Peyer's patch (tissue), 4 donors: ENCODE results near the gene ZBTB49. TPM values are rescaled to one million over a fixed set of nuclear protein-coding genes. Genes with fewer than 3 reads are reported as not detected.

ENCODE experiments used
- DNase-seq, 3 donors: peaks; one replicate each; pipeline ENCODE4 v3.0.0-alpha.2; 2017 to 2019
- H3K27ac ChIP-seq, 4 donors: fragments of 200-600 bp; sonication (generic); one replicate each; pipeline ENCODE4 v1.5.1; 2016 to 2019
- H3K27me3 ChIP-seq, 2 donors: fragments of 200-600 bp; sonication (generic); one replicate each; pipeline ENCODE4 v1.5.1; 2019
- H3K36me3 ChIP-seq, 3 donors: fragments of 200-600 bp; sonication (generic); one replicate each; pipeline ENCODE4 v1.5.1; 2016 to 2019
- H3K4me1 ChIP-seq, 4 donors: fragments of 200-600 bp; sonication (generic); one replicate each; pipeline ENCODE4 v1.5.1; 2016 to 2019
- H3K4me3 ChIP-seq, 4 donors: fragments of 200-600 bp; sonication (generic); 1 replicate in 3 of 4; 2 replicates in 1 of 4; pipeline ENCODE4 v1.5.1; 2016 to 2019; ENCODE audit warnings: mild to moderate bottlenecking in 1 of 4
- H3K9me3 ChIP-seq, 4 donors: fragments of 200-600 bp; sonication (generic); one replicate each; pipeline ENCODE4 v1.5.1; 2016 to 2019; ENCODE audit warnings: mild to moderate bottlenecking in 1 of 4
- POLR2A ChIP-seq, 2 donors: fragments of 450-650 bp; IDR thresholded peaks; one replicate each; pipeline ENCODE4 v1.5.1; 2017; ENCODE audit warnings: antibody characterized with exemption in 2 of 2, mild to moderate bottlenecking in 2 of 2, moderate library complexity in 2 of 2
- total RNA-seq, 4 donors: library from RNA; depleted of rRNA; stranded (reverse); fragments of >200 nt; gene quantifications; one replicate each; pipeline ENCODE4 v1.1.0, GENCODE V29; 2016
- TF ChIP-seq, protein P1 (sequence below), 6 experiments: fragments of 450-650 bp in 4 of 6; fragments of 200-600 bp in 2 of 6; sonication (generic) in 1 of 6; IDR thresholded peaks; one replicate each; pipeline ENCODE4 v1.5.1; 2017 to 2019; ENCODE audit warnings: antibody characterized with exemption in 6 of 6, mild to moderate bottlenecking in 3 of 6, moderate library complexity in 1 of 6

Gene ZBTB49
- total RNA-seq, 4 donors from 2014 or later = 3.3 to 17.0 (median 11.7) TPM

- TF ChIP-seq, protein P1, sequence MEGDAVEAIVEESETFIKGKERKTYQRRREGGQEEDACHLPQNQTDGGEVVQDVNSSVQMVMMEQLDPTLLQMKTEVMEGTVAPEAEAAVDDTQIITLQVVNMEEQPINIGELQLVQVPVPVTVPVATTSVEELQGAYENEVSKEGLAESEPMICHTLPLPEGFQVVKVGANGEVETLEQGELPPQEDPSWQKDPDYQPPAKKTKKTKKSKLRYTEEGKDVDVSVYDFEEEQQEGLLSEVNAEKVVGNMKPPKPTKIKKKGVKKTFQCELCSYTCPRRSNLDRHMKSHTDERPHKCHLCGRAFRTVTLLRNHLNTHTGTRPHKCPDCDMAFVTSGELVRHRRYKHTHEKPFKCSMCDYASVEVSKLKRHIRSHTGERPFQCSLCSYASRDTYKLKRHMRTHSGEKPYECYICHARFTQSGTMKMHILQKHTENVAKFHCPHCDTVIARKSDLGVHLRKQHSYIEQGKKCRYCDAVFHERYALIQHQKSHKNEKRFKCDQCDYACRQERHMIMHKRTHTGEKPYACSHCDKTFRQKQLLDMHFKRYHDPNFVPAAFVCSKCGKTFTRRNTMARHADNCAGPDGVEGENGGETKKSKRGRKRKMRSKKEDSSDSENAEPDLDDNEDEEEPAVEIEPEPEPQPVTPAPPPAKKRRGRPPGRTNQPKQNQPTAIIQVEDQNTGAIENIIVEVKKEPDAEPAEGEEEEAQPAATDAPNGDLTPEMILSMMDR (IDR thresholded peaks at IDR 0.05) = no peak
- TF ChIP-seq POLR2A (IDR thresholded peaks at IDR 0.05) = no peak
Observed at GRCh38 chr4:4320951-4321714, 31.1 kb downstream of the ZBTB49 start.

DNA sequence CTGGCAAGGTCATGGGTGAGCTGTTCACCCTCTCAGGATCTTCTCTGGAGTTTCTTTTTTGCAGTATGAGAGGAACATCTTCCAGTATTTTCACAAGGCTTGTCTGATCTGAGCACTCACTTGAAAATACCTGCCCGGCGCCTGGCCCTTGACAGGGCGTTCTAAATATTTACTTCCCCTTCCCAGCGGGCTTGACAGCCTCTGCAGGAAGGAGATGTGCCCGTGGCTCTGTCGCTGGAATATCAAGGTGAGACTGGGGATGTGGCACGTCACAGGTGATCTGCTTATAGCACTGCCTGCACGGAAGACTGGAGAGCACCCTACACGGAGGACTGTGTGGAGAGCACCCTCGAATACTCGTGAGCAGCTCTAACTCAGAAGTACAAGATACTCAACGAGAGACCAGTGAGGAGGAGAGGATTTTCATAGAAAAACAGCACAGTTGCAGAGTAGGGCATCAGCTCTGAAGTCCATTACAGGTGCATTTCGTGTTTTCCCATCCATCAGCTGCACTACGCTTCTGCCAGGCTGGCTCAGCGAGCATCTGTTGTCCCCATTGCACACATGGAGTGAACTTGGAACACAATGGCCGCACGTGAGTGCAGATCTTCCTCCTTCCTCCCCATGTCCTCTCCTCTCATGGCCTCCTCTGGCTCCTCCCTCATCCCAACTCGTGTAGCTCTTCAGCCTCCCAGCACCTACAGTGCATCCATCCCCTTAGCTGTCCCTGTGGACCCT lies 32.1 kb downstream of the ZBTB49 start:
- Histone ChIP-seq H3K4me3 (no peak overlapping the region), H3K4me1 (no peaks in the 10 kb centered on the region), H3K27ac (no peak overlapping the region), H3K36me3 (peaks cover 0 to 34% (median 0%) of the 10 kb centered on the region in 3 donors), H3K9me3 (no peaks in the 10 kb centered on the region), H3K27me3 (no peaks in the 10 kb centered on the region)
- peak in 2 of 3 donors; percentile 4 to 8 for DNase-seq
- TF ChIP-seq, protein P1 (IDR thresholded peaks at IDR 0.05) = no peak
- TF ChIP-seq POLR2A (IDR thresholded peaks at IDR 0.05) = no peak

More at GRCh38 chr4:4320951-4321714, 31.1 kb downstream of the ZBTB49 start:
- Histone ChIP-seq H3K27ac (no peak overlapping the region), H3K36me3 (peaks cover 0 to 39% (median 0%) of the 10 kb centered on the region in 3 donors), H3K27me3 (no peaks in the 10 kb centered on the region), H3K9me3 (no peaks in the 10 kb centered on the region), H3K4me3 (no peak overlapping the region), H3K4me1 (no peaks in the 10 kb centered on the region)
- peak in 2 of 3 donors; percentile 6 to 27 for DNase-seq

DNA sequence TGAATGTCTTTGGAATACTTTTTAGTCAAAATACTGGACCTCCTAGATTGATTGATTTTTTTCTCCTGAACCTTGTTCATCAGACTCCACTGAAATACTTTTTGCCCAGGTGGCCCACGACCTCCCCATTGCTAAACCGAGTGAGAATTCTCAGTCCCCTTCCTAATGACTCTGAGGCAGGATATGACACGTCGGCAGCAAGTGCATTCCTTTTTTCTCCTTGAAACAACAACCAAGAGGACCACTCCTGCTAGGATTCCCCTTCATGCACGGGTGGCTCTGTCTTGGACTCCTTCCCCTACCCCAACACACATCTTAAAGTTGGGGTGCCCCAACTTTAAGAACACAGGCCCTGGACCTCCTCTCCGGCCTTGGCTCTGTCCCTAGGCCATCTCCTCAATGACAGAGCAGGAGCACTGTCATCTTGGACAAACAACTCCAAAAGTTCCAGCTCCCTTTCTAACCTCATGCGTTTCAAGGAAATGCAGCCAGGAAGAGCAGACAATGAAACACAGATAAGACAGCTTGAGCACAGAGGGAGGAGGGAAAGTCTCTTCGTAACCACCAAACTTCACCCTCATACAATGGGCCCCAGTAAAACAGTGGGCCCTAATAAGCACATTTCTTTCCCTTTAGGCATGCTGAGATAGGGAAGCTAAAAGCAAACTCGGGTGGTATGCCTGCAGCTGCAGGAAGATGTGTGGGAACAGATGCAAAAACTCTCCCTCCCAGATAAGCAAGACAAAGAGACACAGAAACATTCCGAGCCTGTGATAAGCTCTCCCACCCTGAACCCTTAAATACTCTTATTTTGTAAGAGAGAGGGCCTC lies 33.9 kb downstream of the ZBTB49 start:
- Histone ChIP-seq H3K36me3 (peaks cover 0 to 21% (median 0%) of the 10 kb centered on the region in 3 donors), H3K27me3 (no peaks in the 10 kb centered on the region), H3K9me3 (no peaks in the 10 kb centered on the region), H3K4me1 (no peaks in the 10 kb centered on the region), H3K27ac (no peak overlapping the region), H3K4me3 (no peak overlapping the region)
- DNase-seq = peak in 2 of 3 donors; percentile 8 to 9
- TF ChIP-seq POLR2A (IDR thresholded peaks at IDR 0.05) = no peak
- TF ChIP-seq, protein P1 (IDR thresholded peaks at IDR 0.05) = no peak

GRCh38 chr4:4325321-4325720 lies 35.3 kb downstream of the ZBTB49 start:
- Histone ChIP-seq H3K4me3 (no peak overlapping the region), H3K27me3 (no peaks in the 10 kb centered on the region), H3K36me3 (peaks cover 0 to 18% (median 0%) of the 10 kb centered on the region in 3 donors), H3K4me1 (no peaks in the 10 kb centered on the region), H3K27ac (no peak overlapping the region), H3K9me3 (no peaks in the 10 kb centered on the region)
- TF ChIP-seq, protein P1 (IDR thresholded peaks at IDR 0.05) = no peak
- no peak for TF ChIP-seq POLR2A (IDR thresholded peaks at IDR 0.05)
- peak in 1 of 3 donors; percentile 17 for DNase-seq

- H3K36me3 ChIP-seq = peaks cover 0 to 10% (median 0%) of the 10 kb centered on the region in 3 donors
- no peak overlapping the region for H3K4me3 ChIP-seq
- H3K4me1 ChIP-seq = no peaks in the 10 kb centered on the region
- peak in 2 of 3 donors; percentile 10 for DNase-seq
- H3K27me3 ChIP-seq = no peaks in the 10 kb centered on the region
- TF ChIP-seq POLR2A (IDR thresholded peaks at IDR 0.05) = no peak
- TF ChIP-seq, protein P1 (IDR thresholded peaks at IDR 0.05) = no peak
- no peaks in the 10 kb centered on the region for H3K9me3 ChIP-seq
- no peak overlapping the region for H3K27ac ChIP-seq
Observed at GRCh38 chr4:4326166-4326565, 36.1 kb downstream of the ZBTB49 start.
